Mesothelial cell of epicardium (in vitro differentiated cells): ENCODE data around the gene DDX28. TPM values are rescaled to one million over a fixed set of nuclear protein-coding genes. Genes with fewer than 3 reads are reported as not detected.

ENCODE experiments used
- DNase-seq, 2 experiments: peaks; one replicate each; pipeline ENCODE4 v3.0.0; 2021; ENCODE audit warnings: low spot score in 2 of 2; ENCODE audit not compliant: unreplicated experiment in 2 of 2
- H3K27ac Mint-ChIP-seq: 2 replicates; pipeline ENCODE4 v1.8.0; 2021; ENCODE audit warnings: mixed read lengths
- H3K27me3 Mint-ChIP-seq: 2 replicates; pipeline ENCODE4 v1.8.0; 2021; ENCODE audit warnings: low read depth, mixed read lengths
- H3K36me3 Mint-ChIP-seq: 2 replicates; pipeline ENCODE4 v1.8.0; 2021; ENCODE audit warnings: mixed read lengths
- H3K4me1 Mint-ChIP-seq: 2 replicates; pipeline ENCODE4 v1.8.0; 2021; ENCODE audit warnings: mixed read lengths
- H3K4me3 Mint-ChIP-seq: 2 replicates; pipeline ENCODE4 v1.8.0; 2021; ENCODE audit warnings: mild to moderate bottlenecking, moderate library complexity, mixed read lengths
- H3K9me3 Mint-ChIP-seq: 2 replicates; pipeline ENCODE4 v1.8.0; 2021; ENCODE audit warnings: mixed read lengths
- CTCF ChIP-seq: fragments of 200-600 bp; sonication (generic); IDR thresholded peaks from one replicate; pipeline ENCODE4 v1.5.0; 2021; ENCODE audit warnings: antibody characterized with exemption; ENCODE audit not compliant: unreplicated experiment
- total RNA-seq: library from RNA; stranded (reverse); gene quantifications from 3 replicates; pipeline ENCODE4 v1.2.1, GENCODE V29; 2021

Gene DDX28
- total RNA-seq: 11.8 to 12.5 TPM (median 11.9 TPM) in 3 replicates

GRCh38 chr16:68022728-68023537 lies at the start of gene DDX28, which contains the start of gene DUS2:
TSS of gene DDX28 (minus strand) at chr16:68023232. CDS start at chr16:68023202, 30 bp downstream.
TSS of gene DUS2 (plus strand) at chr16:68023284. CDS start at chr16:68038024, 14,740 bp downstream.
- Mint-ChIP-seq H3K4me1 (peaks cover 20% of the 10 kb centered on the region), H3K9me3 (no peaks in the 10 kb centered on the region), H3K4me3 (peak within 1 kb of the TSS; percentile 91), H3K36me3 (peaks cover 18% of the 10 kb centered on the region), H3K27ac (peak within 1 kb of the TSS; percentile 99), H3K27me3 (peaks cover 2% of the 10 kb centered on the region)
- DNase-seq: peak; percentile 84 to 98
- no peak for TF ChIP-seq CTCF

GRCh38 chr16:68072038-68072695 lies 49.1 kb upstream of the DDX28 start:
- DNase-seq: no peak

DNA sequence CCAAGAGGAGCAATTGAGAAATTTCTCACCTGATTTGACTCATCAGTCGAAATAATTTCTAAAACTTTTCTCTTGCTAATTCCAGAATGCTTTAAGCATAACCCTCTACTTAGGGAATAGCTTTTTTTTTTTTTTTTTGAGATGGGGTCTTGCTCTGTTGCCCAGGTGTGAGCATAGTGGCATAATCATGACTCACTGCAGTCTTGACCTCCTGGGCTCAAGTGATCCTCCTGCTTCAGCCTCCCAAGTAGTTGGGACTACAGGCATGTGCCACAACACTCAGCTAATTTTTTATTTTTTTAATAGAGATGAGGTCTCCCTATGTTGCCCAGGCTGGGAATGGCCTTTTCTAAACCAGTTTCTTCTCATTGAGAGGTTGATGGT lies 48.5 kb upstream of the DDX28 start:
- H3K27ac Mint-ChIP-seq: no peak overlapping the region
- H3K9me3 Mint-ChIP-seq: no peaks in the 10 kb centered on the region
- peaks cover 24% of the 10 kb centered on the region for H3K36me3 Mint-ChIP-seq
- TF ChIP-seq CTCF: no peak
- H3K4me3 Mint-ChIP-seq: no peak overlapping the region
- DNase-seq: no peak
- no peaks in the 10 kb centered on the region for H3K27me3 Mint-ChIP-seq
- peaks cover 3% of the 10 kb centered on the region for H3K4me1 Mint-ChIP-seq

More at GRCh38 chr16:68072038-68072695, 49.1 kb upstream of the DDX28 start:
- H3K4me1 Mint-ChIP-seq: peaks cover 3% of the 10 kb centered on the region
- H3K4me3 Mint-ChIP-seq: no peak overlapping the region
- H3K36me3 Mint-ChIP-seq: peaks cover 26% of the 10 kb centered on the region
- H3K9me3 Mint-ChIP-seq: no peaks in the 10 kb centered on the region
- H3K27ac Mint-ChIP-seq: no peak overlapping the region
- TF ChIP-seq CTCF: no peak
- no peaks in the 10 kb centered on the region for H3K27me3 Mint-ChIP-seq

DNA sequence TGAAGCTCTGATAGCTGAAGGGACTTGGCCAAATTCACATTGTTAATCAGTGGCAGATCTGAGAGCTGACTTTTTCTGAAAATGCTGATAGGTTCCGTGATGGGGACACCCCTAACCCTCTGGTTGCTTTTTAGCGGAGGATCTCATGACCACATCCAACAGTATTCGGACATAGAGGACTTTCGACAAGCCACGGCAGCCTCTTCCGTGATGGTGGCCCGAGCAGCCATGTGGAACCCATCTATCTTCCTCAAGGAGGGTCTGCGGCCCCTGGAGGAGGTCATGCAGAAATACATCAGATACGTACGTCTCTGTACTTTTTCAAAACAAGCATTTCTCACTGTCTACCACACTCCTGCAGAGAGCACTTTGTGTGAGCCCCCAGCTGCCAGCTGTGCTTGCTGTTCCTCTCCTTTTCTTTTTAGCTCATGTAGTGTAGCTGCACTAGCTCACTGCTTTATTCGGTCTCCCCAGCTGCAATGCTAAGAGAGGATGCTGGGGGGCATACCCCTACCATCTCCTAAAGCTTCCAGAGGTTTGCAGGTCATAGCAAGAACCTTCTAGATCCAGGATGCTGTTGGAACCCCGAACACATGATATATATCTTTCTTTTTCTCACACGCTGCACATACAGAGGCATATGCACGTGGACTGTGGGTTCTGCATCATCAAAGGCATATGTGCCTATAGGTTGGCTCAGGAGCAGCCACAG lies 47.9 kb upstream of the DDX28 start:
- Mint-ChIP-seq H3K36me3 (peaks cover 23% of the 10 kb centered on the region), H3K27ac (no peak overlapping the region), H3K4me1 (peaks cover 3% of the 10 kb centered on the region), H3K9me3 (no peaks in the 10 kb centered on the region), H3K27me3 (no peaks in the 10 kb centered on the region), H3K4me3 (no peak overlapping the region)
- no peak for DNase-seq
- TF ChIP-seq CTCF: no peak

DNA sequence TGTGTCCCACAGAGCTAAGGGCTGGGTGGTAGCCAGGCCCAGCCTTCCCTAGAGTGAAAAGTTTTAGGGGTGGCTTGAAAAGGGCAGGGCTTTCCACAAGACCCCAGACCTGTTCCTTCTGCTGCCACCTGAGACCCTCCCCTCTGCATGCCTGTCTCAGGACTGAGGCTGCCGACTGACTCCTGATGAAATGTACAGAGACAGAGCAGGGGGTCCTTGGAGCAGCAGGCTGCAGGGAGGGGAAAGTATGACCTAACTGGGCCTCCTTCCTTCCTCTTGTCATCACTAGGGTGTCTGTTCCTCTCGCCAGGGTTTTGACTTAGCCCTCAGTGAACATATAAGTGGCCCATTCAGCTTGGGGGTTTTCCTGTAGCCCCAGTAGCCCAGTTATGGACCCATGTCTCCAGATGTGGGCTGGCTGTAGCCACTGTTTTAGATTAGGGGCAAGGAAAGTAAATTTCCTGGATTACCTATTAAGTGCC lies 47.3 kb upstream of the DDX28 start:
- Mint-ChIP-seq H3K36me3 (peaks cover 23% of the 10 kb centered on the region), H3K27ac (no peak overlapping the region), H3K27me3 (no peaks in the 10 kb centered on the region), H3K4me3 (no peak overlapping the region), H3K9me3 (no peaks in the 10 kb centered on the region), H3K4me1 (peaks cover 3% of the 10 kb centered on the region)
- no peak for DNase-seq
- no peak for TF ChIP-seq CTCF
